Superior temporal gyrus (tissue), 1 donor: ENCODE results near the gene CCL27.

Experiments used
- DNase-seq: peaks from one replicate; pipeline ENCODE4 v3.0.0-alpha.2; 2016; ENCODE audit errors: extremely low spot score

Gene CCL27

GRCh38 chr9:34684816-34685215, 22.4 kb upstream of the CCL27 start:
- DNase-seq: no peak

DNA sequence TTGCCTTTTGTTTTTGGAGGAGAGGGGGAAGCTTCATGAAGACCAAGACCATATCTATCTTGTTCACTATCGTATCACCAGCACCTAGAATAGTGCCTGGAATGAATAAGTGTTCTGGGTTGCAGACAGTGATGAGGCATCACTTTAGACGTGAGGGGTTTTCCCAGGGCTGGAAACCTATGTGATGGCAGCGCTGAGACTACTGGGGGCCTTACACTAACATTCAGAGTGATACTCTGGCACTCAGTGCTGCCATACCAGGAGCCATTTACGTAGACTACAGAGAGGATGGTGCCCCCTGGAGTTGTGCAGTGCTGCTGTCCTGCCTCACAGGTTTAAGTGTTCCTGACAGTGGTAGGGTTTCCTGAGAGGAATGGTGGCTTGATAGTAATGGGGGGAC, 21.7 kb upstream of the CCL27 start:
- no peak for DNase-seq

- no peak for DNase-seq
Measured at GRCh38 chr9:34675869-34676268, 13.4 kb upstream of the CCL27 start.

- DNase-seq: peak; percentile 17
Measured at GRCh38 chr9:34675048-34675714, 12.7 kb upstream of the CCL27 start.

- no peak for DNase-seq
Measured at GRCh38 chr9:34674440-34674839, 12.0 kb upstream of the CCL27 start.

DNA sequence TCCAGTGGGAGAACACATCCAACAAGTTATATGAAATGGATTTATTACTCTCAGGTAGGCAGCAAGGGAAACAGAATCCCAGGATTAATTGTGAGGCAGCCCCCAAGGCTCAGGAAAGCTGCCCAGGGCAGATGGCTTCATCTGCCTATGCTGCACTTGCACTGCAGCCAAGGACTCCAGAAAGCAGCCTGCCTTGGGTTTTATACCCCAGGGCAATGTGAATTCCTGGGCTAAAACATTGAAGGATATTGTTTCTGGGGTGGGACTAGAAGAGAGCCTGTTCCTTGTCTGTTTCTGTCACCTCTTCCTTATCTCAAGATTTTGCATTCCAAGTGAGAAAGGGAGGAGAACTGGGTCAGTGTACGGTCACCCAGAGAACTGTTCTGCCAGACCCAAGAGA, 8.8 kb upstream of the CCL27 start:
- DNase-seq: no peak

DNA sequence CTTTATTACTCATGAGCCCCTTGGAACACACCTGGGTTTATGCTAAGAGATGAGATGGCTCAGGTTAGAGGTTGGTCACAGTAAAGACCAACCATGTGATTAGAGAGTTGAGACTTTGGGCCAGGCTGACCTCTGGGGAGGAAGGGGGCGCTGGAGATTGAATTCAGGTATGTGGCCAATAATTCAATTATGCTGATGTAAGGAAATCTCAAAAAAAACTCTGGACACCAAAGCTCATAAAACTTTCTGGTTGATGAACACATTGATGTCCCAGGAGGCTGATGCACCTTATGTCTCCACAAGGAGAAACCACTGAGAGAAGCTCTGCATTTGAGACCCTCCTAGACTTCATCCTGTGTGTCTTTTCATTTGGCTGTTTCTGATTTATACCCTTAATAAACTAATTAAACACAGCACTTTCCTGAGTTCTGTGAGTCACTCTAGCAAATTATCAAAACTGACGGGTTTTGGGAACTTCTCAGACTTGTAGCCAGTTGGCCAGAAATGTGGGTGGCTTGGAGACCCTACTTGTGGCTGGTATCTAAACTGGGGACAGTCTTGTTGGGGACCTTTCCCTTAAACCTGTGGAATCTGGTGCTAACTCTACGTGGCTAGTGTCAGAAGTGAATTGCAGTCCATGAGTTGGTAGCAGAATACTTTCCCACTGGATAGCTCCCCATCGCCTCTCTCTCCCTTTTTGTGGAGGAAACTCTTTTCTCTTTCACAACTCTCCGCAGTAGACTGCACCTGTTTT, 7.5 kb upstream of the CCL27 start:
- DNase-seq: no peak

DNA sequence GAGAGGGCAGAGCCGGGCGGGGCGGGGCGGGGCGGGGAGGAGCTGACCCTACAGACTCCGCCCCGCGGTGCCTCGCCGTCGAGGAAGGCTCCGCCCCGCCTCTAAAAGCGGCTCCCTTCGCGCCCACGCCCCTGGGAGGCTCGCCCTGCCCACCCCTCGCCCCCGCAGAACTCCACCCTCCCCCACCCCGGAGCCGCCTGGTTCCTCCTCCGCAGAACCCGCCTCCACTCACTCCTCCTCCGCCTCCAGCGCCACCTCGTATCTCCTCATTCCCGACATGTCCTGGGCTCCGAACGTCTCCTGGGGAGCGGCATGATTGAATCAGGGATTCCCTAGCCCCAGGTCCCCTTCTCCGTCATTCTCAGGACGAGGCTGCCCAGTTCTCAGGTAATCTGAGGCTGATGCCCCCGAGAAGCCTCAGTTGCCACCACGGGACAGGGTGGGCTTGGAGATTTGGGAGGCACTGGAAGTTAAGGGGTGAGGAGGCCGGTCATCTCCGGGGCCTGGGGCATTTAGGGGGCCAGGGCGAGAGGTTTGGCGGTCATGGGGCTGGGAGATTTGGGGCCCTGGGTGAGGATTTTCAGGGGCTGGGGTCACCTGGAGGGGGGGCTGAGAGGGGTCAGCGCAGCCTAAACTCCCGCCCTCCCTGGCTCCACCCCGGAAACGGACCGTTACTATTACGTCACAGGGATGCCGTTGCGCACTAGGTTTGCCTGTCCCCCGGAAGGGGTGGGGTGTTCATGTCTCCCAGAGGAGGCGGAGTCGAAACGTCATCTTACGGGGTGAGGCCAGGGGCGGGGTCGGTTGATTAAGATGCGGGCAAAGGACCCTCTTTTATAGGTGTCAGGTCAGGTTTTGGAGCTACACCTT, 3.2 kb upstream of the CCL27 start:
- DNase-seq: peak; percentile 97

- no peak for DNase-seq
Measured at GRCh38 chr9:34665067-34665380, 2.6 kb upstream of the CCL27 start.

GRCh38 chr9:34664281-34665066, 2.0 kb upstream of the CCL27 start:
- peak; percentile 80 for DNase-seq

GRCh38 chr9:34663303-34663605, 797 bp upstream of the CCL27 start:
- DNase-seq: no peak

- DNase-seq: no peak
Measured at GRCh38 chr9:34659592-34660253, 2.7 kb downstream of the CCL27 start.

DNA sequence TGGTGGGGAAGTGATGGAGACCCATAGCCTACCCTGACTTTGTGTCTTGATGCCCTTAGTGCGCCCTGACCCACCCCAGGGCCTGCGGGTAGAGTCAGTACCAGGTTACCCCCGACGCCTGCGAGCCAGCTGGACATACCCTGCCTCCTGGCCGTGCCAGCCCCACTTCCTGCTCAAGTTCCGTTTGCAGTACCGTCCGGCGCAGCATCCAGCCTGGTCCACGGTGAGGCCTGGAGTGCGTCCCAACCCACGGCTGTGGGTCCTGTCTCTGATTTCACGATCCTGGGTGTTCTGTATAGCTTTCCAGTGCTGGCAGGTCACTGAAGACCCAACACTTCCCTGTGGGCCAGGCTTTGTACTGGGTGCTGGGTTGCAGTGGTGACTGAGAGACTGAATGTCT, 4.0 kb downstream of the CCL27 start:
- DNase-seq: no peak

DNA sequence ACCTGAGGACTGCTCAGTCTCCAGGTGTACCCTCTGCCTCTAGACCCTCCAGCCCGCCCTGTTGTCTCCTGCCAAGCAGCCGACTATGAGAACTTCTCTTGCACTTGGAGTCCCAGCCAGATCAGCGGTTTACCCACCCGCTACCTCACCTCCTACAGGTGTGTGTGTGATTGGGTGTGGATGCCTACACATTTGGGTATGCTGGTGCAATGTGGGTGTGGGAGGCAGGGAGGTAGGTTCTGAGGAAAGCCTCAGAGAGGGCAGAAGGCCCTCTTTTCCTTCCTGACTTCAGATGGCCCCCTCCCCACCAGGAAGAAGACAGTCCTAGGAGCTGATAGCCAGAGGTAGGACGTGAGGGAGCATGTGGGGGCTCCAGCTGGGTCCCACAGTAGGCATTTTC, 5.5 kb downstream of the CCL27 start:
- no peak for DNase-seq

- no peak for DNase-seq
Measured at GRCh38 chr9:34655394-34655793, 7.1 kb downstream of the CCL27 start.

DNA sequence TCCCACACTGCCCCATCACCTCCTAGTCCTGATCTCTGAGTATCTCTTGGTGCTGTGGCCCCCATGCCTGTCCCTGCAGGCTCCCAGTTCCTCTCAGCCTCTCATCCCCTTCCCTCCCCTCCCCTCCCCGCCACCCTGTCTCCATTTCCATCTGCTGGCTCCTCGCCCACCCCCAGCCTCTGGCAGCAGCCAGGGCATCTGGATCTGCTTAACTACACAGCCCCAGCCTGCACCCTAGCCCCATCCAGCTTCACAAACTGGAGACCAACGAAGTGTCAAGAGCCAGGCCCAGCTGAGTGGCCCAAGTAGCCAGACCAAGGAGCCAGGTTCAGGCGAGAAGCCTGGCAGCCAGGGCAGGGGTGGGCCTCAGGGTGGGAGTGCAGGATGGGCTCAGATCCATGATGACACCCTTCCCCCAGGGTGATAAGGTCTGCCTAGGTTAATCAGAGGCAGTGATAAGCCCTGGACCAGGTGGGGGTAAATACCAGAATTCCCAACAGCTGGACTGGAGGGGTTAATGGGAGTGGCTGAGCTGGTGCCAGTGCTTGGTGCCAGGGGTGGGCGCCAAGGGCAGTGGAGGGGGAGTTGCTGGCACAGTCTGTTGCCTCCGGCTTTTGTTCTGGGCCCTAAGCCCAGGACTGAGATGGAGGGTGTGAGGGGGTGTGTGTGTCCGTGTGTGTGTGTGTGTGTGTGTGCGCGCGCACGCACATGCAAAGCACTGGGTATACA, 8.0 kb downstream of the CCL27 start:
- peak; percentile 71 for DNase-seq

- no peak for DNase-seq
Measured at GRCh38 chr9:34653151-34654072, 9.0 kb downstream of the CCL27 start.

DNA sequence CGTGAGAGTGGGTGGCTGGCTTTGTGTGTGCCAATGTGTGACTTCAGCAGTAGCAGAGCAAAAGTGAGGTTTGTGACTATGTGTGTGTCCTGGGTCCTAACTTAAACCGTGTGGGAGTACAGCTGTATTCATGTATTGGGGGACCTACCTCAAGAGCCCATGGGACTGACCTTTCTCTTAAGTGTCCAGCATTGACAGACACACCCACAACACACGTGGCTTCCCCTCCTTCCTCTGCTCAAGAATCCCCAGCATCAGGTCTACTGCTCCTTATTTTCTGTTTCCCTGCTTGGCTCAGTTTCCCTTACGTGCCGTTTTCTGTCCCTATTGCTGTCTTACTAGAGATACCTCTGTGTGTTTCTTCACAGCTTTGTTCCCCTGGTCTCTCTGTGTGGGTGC, 9.9 kb downstream of the CCL27 start:
- DNase-seq: peak; percentile 30

GRCh38 chr9:34651876-34652601, 10.4 kb downstream of the CCL27 start, which contains the start of gene IL11RA:
TSS of gene IL11RA (plus strand) at chr9:34652185. CDS start at chr9:34655218, 3,033 bp downstream.
- DNase-seq: peak; percentile 88
